Ishikawa (cell line): ENCODE results near the gene COL23A1.

Experiments used
- CEBPB ChIP-seq: IDR thresholded peaks from 2 replicates; pipeline ENCODE4 v1.6.1; 2012
- CREB1 ChIP-seq: IDR thresholded peaks from 2 replicates; pipeline ENCODE4 v1.6.1; 2012; ENCODE audit warnings: low read depth
- EGR1 ChIP-seq: IDR thresholded peaks from 2 replicates; pipeline ENCODE4 v1.6.1; 2012
- EP300 ChIP-seq: IDR thresholded peaks from 2 replicates; pipeline ENCODE4 v1.6.1; 2012; ENCODE audit warnings: borderline replicate concordance
- FOXM1 ChIP-seq: IDR thresholded peaks from 2 replicates; pipeline ENCODE4 v1.6.1; 2012; ENCODE audit warnings: low read depth, borderline replicate concordance
- NFIC ChIP-seq: IDR thresholded peaks from 2 replicates; pipeline ENCODE4 v1.6.1; 2012
- RAD21 ChIP-seq: IDR thresholded peaks from 2 replicates; pipeline ENCODE4 v1.6.1; 2012; ENCODE audit warnings: low read depth
- TAF1 ChIP-seq: IDR thresholded peaks from 2 replicates; pipeline ENCODE4 v1.6.1; 2012; ENCODE audit warnings: low read depth, mild to moderate bottlenecking
- TCF12 ChIP-seq: IDR thresholded peaks from 2 replicates; pipeline ENCODE4 v1.6.1; 2012; ENCODE audit warnings: low read depth
- TEAD4 ChIP-seq: IDR thresholded peaks from 2 replicates; pipeline ENCODE4 v1.6.1; 2012
- YY1 ChIP-seq: IDR thresholded peaks from 2 replicates; pipeline ENCODE4 v1.6.1; 2012; ENCODE audit warnings: low read depth
- ZBTB7A ChIP-seq: IDR thresholded peaks from 2 replicates; pipeline ENCODE4 v1.6.1; 2012; ENCODE audit warnings: low read depth
- TF ChIP-seq, protein P1 (sequence below): IDR thresholded peaks from 2 replicates; pipeline ENCODE4 v1.6.1; 2012
- TF ChIP-seq, protein P2 (sequence below): IDR thresholded peaks from 2 replicates; pipeline ENCODE4 v1.6.1; 2012
- TF ChIP-seq, protein P3 (sequence below): IDR thresholded peaks from 2 replicates; pipeline ENCODE4 v1.6.1; 2012; ENCODE audit warnings: low read depth, mild to moderate bottlenecking

The COL23A1 gene

DNA sequence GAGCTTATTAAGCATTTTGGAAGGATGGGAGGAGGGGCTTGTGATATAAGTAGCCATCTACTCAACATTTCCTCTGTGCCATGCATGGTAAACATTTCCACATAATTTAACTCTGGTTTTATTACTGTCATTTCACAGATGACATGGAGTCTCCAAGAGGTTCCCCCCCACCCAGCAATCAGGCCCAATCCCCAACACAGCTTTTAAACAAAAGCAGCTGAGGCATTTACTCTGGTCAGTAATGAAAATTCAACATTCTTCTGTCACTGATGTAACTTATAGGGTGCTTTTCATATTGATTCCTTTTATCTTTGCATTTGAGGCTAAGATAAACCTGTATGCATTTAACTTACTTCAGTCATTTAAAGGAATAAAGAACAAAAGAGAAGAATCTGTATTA lies 128.1 kb downstream of the COL23A1 start:
- TF ChIP-seq NFIC (no peak), CREB1 (no peak), RAD21 (no peak), YY1 (no peak), CEBPB (no peak), EP300 (no peak)
- TF ChIP-seq, protein P1, sequence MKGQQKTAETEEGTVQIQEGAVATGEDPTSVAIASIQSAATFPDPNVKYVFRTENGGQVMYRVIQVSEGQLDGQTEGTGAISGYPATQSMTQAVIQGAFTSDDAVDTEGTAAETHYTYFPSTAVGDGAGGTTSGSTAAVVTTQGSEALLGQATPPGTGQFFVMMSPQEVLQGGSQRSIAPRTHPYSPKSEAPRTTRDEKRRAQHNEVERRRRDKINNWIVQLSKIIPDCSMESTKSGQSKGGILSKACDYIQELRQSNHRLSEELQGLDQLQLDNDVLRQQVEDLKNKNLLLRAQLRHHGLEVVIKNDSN = no peak
- TF ChIP-seq, protein P2, sequence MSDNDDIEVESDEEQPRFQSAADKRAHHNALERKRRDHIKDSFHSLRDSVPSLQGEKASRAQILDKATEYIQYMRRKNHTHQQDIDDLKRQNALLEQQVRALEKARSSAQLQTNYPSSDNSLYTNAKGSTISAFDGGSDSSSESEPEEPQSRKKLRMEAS = no peak

DNA sequence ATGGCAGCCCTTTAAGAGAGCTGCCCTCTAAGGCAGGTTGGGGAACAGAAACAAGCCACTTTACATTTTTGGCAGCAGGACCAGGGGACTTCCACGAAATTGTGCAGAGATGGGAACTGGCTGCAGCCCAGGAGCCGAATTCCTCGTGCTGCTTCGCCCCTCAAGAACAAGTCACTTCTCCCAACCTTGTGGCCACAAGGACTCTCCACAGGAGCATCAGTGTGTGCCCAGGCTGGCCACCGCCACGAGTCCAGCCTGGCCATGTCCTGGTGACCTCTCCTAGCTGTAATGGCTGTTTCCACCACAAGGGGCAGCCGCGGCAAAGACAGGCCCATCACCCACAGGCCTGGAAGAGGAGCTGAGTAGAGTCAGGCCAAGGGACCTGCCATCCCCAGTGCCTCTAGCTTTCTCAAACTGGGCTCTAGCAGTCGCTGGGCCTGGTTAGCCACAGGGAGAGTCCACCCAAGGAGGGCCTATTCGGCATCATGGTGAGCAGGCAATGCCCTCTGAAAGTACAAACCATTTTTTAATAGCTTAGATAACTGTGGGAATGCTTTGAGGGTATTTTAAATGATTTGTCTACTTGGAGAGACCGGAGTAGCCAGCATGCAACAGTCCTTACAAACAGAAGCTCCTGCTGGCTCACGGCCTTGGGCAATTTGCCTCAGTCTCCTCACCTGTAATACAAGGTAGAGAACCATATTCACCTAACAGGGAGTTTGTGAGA lies 129.0 kb downstream of the COL23A1 start:
- TF ChIP-seq, protein P1 = no peak
- TF ChIP-seq CEBPB (no peak), YY1 (no peak), ZBTB7A (no peak), RAD21 (peak; percentile 90)
- TF ChIP-seq, protein P2 = no peak

DNA sequence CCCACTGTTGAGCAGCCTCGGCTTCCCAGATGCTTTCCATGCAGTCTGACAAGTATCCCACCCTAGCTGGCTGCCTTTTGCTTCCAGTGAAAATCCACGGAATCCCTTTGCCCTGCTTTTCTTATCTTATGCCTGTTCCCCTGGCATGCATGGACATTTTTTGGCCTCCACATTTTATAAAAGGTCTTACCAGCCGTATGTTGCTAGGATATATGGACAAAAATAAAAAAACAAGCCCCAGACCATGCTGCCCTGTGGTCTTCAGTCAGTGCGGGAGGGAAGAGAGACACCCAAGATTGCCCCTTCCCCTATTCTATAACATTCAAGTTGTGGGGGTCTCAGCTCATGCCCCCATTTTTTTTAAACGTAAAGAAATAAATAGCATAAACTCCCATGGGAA lies 129.6 kb downstream of the COL23A1 start:
- no peak for TF ChIP-seq TCF12
- TF ChIP-seq TEAD4 = no peak
- TF ChIP-seq TAF1 = no peak
- TF ChIP-seq CEBPB = no peak
- TF ChIP-seq, protein P2 = no peak
- TF ChIP-seq, protein P3, sequence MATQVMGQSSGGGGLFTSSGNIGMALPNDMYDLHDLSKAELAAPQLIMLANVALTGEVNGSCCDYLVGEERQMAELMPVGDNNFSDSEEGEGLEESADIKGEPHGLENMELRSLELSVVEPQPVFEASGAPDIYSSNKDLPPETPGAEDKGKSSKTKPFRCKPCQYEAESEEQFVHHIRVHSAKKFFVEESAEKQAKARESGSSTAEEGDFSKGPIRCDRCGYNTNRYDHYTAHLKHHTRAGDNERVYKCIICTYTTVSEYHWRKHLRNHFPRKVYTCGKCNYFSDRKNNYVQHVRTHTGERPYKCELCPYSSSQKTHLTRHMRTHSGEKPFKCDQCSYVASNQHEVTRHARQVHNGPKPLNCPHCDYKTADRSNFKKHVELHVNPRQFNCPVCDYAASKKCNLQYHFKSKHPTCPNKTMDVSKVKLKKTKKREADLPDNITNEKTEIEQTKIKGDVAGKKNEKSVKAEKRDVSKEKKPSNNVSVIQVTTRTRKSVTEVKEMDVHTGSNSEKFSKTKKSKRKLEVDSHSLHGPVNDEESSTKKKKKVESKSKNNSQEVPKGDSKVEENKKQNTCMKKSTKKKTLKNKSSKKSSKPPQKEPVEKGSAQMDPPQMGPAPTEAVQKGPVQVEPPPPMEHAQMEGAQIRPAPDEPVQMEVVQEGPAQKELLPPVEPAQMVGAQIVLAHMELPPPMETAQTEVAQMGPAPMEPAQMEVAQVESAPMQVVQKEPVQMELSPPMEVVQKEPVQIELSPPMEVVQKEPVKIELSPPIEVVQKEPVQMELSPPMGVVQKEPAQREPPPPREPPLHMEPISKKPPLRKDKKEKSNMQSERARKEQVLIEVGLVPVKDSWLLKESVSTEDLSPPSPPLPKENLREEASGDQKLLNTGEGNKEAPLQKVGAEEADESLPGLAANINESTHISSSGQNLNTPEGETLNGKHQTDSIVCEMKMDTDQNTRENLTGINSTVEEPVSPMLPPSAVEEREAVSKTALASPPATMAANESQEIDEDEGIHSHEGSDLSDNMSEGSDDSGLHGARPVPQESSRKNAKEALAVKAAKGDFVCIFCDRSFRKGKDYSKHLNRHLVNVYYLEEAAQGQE = no peak
- no peak for TF ChIP-seq ZBTB7A
- TF ChIP-seq YY1 = no peak
- TF ChIP-seq EP300 = no peak
- no peak for TF ChIP-seq RAD21
- TF ChIP-seq NFIC = no peak
- no peak for TF ChIP-seq CREB1
- TF ChIP-seq, protein P1 = no peak
- TF ChIP-seq FOXM1 = no peak

DNA sequence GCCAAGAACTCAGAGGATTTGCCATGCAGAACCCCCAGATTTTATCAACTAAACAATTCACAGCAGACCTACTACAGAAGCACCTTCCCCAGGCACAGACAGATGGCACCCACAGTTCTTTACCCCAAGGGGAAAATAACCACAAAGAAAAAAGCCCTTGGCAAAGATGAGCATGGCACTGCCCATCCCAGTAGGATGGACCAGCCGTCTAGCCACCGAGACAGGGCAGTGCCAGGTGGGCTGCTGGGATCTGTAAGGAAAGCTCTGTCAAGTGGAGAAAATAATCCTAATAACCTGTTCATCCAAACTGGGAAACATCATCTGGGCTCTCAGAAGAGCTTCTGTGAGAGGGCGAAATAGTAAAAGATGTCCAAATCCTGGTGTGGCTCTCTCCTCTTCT lies 130.0 kb downstream of the COL23A1 start:
- no peak for TF ChIP-seq CREB1
- TF ChIP-seq EGR1 = no peak
- no peak for TF ChIP-seq YY1
- no peak for TF ChIP-seq TEAD4
- TF ChIP-seq FOXM1 = no peak
- TF ChIP-seq, protein P1 = no peak
- TF ChIP-seq TAF1 = no peak
- TF ChIP-seq, protein P2 = no peak
- TF ChIP-seq NFIC = no peak
- TF ChIP-seq, protein P3 = no peak
- TF ChIP-seq TCF12 = no peak
- TF ChIP-seq EP300 = no peak
- TF ChIP-seq CEBPB = no peak
- no peak for TF ChIP-seq RAD21

DNA sequence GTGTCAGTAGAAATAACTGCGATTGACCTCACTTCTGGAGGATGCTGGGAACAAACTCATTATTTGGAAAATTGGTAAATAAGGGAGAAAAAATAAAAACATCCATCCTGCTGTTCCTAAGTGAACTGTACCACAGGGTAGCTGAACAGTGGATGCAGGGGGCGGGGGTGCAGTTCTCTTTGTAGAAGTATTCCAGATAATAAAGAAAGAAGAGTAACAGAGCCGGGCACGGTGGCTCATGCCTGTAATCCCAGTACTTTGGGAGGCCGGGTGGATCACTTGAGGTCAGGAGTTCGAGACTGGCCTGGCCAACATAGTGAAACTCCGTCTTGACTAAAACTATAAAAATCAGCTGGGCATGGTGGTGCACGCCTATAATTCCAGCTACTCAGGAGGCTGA lies 132.1 kb downstream of the COL23A1 start:
- TF ChIP-seq TAF1 = no peak
- TF ChIP-seq TCF12 = no peak
